ENCODE data around the gene CYP4F2.
"Not testable (repeated sequence)": the region's sequence is repeated elsewhere in the genome, so short reads cannot be mapped to it uniquely, and the experiment has no call there.

CYP4F2 gene

GRCh38 chr19:15843203-15843893, 54.5 kb downstream of the CYP4F2 start:
- no peak overlapping the region for H4K91ac ChIP-seq (ENCODE audit: low read depth, low read length, poor library complexity)
- H3K9ac ChIP-seq (ENCODE audit: low read depth, low read length, poor library complexity): no peak overlapping the region
- no peaks in the 10 kb centered on the region for H3K79me1 ChIP-seq (ENCODE audit: low read depth, low read length)
- H3K27ac ChIP-seq (replicated peaks; ENCODE audit: low read length): no peak overlapping the region
- H2AFZ ChIP-seq (ENCODE audit: low read length): no peak overlapping the region
- no peak overlapping the region for H2AK5ac ChIP-seq (ENCODE audit: low read depth, low read length)
- no peak for DNase-seq (ENCODE audit: low spot score)
- no peaks in the 10 kb centered on the region for H3K27me3 ChIP-seq (ENCODE audit: control insufficient read depth in 3 of 3, insufficient read depth in 3 of 3, low read depth in 1 of 3, low read length in 3 of 3)
- no peak overlapping the region for H2BK120ac ChIP-seq (ENCODE audit: low read depth, low read length)
- H2BK12ac ChIP-seq (ENCODE audit: low read length): no peak overlapping the region
- no peaks in the 10 kb centered on the region for H3K4me1 ChIP-seq (ENCODE audit: control insufficient read depth in 2 of 2, insufficient read depth in 1 of 2, low read depth in 1 of 2, low read length in 2 of 2)
- H3K23ac ChIP-seq (ENCODE audit: low read depth, low read length, poor library complexity): no peak overlapping the region
- H2BK15ac ChIP-seq (ENCODE audit: low read length): no peak overlapping the region
- no peak overlapping the region for H3K14ac ChIP-seq (ENCODE audit: low read length)
- H3K4me3 ChIP-seq (ENCODE audit: low read length in 2 of 2): no peak overlapping the region
- H3K9me3 ChIP-seq (replicated peaks in 1 of 2; ENCODE audit: control insufficient read depth in 2 of 2, insufficient read depth in 1 of 2, low read depth in 1 of 2, low read length in 2 of 2): peaks cover 0 to 1% of the 10 kb centered on the region in 2 donors
- H4K8ac ChIP-seq (ENCODE audit: low read depth, low read length): no peak overlapping the region
- no peak overlapping the region for H3K4me2 ChIP-seq (ENCODE audit: insufficient read depth, low read length, poor library complexity, severe bottlenecking)
- H2BK5ac ChIP-seq (ENCODE audit: low read length): no peak overlapping the region
- no CpG with 5 or more reads among the region's 5 CpGs for WGBS, 2 donors (ENCODE audit: extremely low coverage in 2 of 2, insufficient read length in 2 of 2, insufficient replicate concordance in 1 of 2)
- H3K18ac ChIP-seq (ENCODE audit: low read length): no peak overlapping the region
- no peak overlapping the region for H3K4ac ChIP-seq (ENCODE audit: low read length)
- H3K36me3 ChIP-seq (replicated peaks in 1 of 2; ENCODE audit: control insufficient read depth in 2 of 2, insufficient read depth in 2 of 2, low read length in 2 of 2): no peaks in the 10 kb centered on the region

GRCh38 chr19:15841875-15842569, 55.9 kb downstream of the CYP4F2 start:
- Histone ChIP-seq H2BK12ac (ENCODE audit: low read length) (no peak overlapping the region), H3K18ac (ENCODE audit: low read length) (no peak overlapping the region), H3K9ac (ENCODE audit: low read depth, low read length, poor library complexity) (no peak overlapping the region), H3K4ac (ENCODE audit: low read length) (no peak overlapping the region), H4K91ac (ENCODE audit: low read depth, low read length, poor library complexity) (no peak overlapping the region), H3K79me1 (ENCODE audit: low read depth, low read length) (no peaks in the 10 kb centered on the region), H3K27ac (replicated peaks; ENCODE audit: low read length) (no peak overlapping the region), H2BK15ac (ENCODE audit: low read length) (no peak overlapping the region), H3K9me3 (replicated peaks in 1 of 2; ENCODE audit: control insufficient read depth in 2 of 2, insufficient read depth in 1 of 2, low read depth in 1 of 2, low read length in 2 of 2) (peaks cover 0 to 1% of the 10 kb centered on the region in 2 donors), H3K14ac (ENCODE audit: low read length) (no peak overlapping the region), H2BK5ac (ENCODE audit: low read length) (no peak overlapping the region), H3K4me1 (ENCODE audit: control insufficient read depth in 2 of 2, insufficient read depth in 1 of 2, low read depth in 1 of 2, low read length in 2 of 2) (no peaks in the 10 kb centered on the region), H3K4me3 (ENCODE audit: low read length in 2 of 2) (no peak overlapping the region), H2BK120ac (ENCODE audit: low read depth, low read length) (no peak overlapping the region), H3K36me3 (replicated peaks in 1 of 2; ENCODE audit: control insufficient read depth in 2 of 2, insufficient read depth in 2 of 2, low read length in 2 of 2) (no peaks in the 10 kb centered on the region), H3K27me3 (ENCODE audit: control insufficient read depth in 3 of 3, insufficient read depth in 3 of 3, low read depth in 1 of 3, low read length in 3 of 3) (no peaks in the 10 kb centered on the region), H3K4me2 (ENCODE audit: insufficient read depth, low read length, poor library complexity, severe bottlenecking) (no peak overlapping the region), H2AK5ac (ENCODE audit: low read depth, low read length) (no peak overlapping the region), H2AFZ (ENCODE audit: low read length) (no peak overlapping the region), H4K8ac (ENCODE audit: low read depth, low read length) (no peak overlapping the region), H3K23ac (ENCODE audit: low read depth, low read length, poor library complexity) (no peak overlapping the region)
- DNase-seq (ENCODE audit: low spot score): no peak
- no CpG with 5 or more reads among the region's 11 CpGs for WGBS, 2 donors (ENCODE audit: extremely low coverage in 2 of 2, insufficient read length in 2 of 2, insufficient replicate concordance in 1 of 2)

GRCh38 chr19:15840833-15841232, 57.0 kb downstream of the CYP4F2 start:
- H3K79me1 ChIP-seq (ENCODE audit: low read depth, low read length): no peaks in the 10 kb centered on the region
- H3K9me3 ChIP-seq (replicated peaks in 1 of 2; ENCODE audit: control insufficient read depth in 2 of 2, insufficient read depth in 1 of 2, low read depth in 1 of 2, low read length in 2 of 2): peaks cover 0 to 1% of the 10 kb centered on the region in 2 donors
- no peak overlapping the region for H2BK15ac ChIP-seq (ENCODE audit: low read length)
- no peak overlapping the region for H4K8ac ChIP-seq (ENCODE audit: low read depth, low read length)
- no peak overlapping the region for H3K14ac ChIP-seq (ENCODE audit: low read length)
- no CpG with 5 or more reads among the region's 2 CpGs for WGBS, 2 donors (ENCODE audit: extremely low coverage in 2 of 2, insufficient read length in 2 of 2, insufficient replicate concordance in 1 of 2)
- no peaks in the 10 kb centered on the region for H3K27me3 ChIP-seq (ENCODE audit: control insufficient read depth in 3 of 3, insufficient read depth in 3 of 3, low read depth in 1 of 3, low read length in 3 of 3)
- H3K23ac ChIP-seq (ENCODE audit: low read depth, low read length, poor library complexity): no peak overlapping the region
- no peak overlapping the region for H2AFZ ChIP-seq (ENCODE audit: low read length)
- no peak overlapping the region for H3K4me2 ChIP-seq (ENCODE audit: insufficient read depth, low read length, poor library complexity, severe bottlenecking)
- no peaks in the 10 kb centered on the region for H3K4me1 ChIP-seq (ENCODE audit: control insufficient read depth in 2 of 2, insufficient read depth in 1 of 2, low read depth in 1 of 2, low read length in 2 of 2)
- no peak for DNase-seq (ENCODE audit: low spot score)
- H3K4me3 ChIP-seq (ENCODE audit: low read length in 2 of 2): no peak overlapping the region
- H3K18ac ChIP-seq (ENCODE audit: low read length): no peak overlapping the region
- H4K91ac ChIP-seq (ENCODE audit: low read depth, low read length, poor library complexity): no peak overlapping the region
- no peak overlapping the region for H3K27ac ChIP-seq (replicated peaks; ENCODE audit: low read length)
- H3K9ac ChIP-seq (ENCODE audit: low read depth, low read length, poor library complexity): no peak overlapping the region
- H2BK12ac ChIP-seq (ENCODE audit: low read length): no peak overlapping the region
- H3K4ac ChIP-seq (ENCODE audit: low read length): no peak overlapping the region
- no peak overlapping the region for H2AK5ac ChIP-seq (ENCODE audit: low read depth, low read length)
- no peaks in the 10 kb centered on the region for H3K36me3 ChIP-seq (replicated peaks in 1 of 2; ENCODE audit: control insufficient read depth in 2 of 2, insufficient read depth in 2 of 2, low read length in 2 of 2)
- no peak overlapping the region for H2BK5ac ChIP-seq (ENCODE audit: low read length)
- H2BK120ac ChIP-seq (ENCODE audit: low read depth, low read length): no peak overlapping the region

- H2BK12ac ChIP-seq (ENCODE audit: low read length); H3K79me1 ChIP-seq (ENCODE audit: low read depth, low read length); H3K9ac ChIP-seq (ENCODE audit: low read depth, low read length, poor library complexity); H2AFZ ChIP-seq (ENCODE audit: low read length); H4K91ac ChIP-seq (ENCODE audit: low read depth, low read length, poor library complexity); H3K36me3 ChIP-seq (replicated peaks in 1 of 2; ENCODE audit: control insufficient read depth in 2 of 2, insufficient read depth in 2 of 2, low read length in 2 of 2); H2BK15ac ChIP-seq (ENCODE audit: low read length); H3K4me3 ChIP-seq (ENCODE audit: low read length in 2 of 2); H3K4ac ChIP-seq (ENCODE audit: low read length); H2AK5ac ChIP-seq (ENCODE audit: low read depth, low read length); H3K9me3 ChIP-seq (replicated peaks in 1 of 2; ENCODE audit: control insufficient read depth in 2 of 2, insufficient read depth in 1 of 2, low read depth in 1 of 2, low read length in 2 of 2); DNase-seq (ENCODE audit: low spot score); H3K23ac ChIP-seq (ENCODE audit: low read depth, low read length, poor library complexity); H2BK120ac ChIP-seq (ENCODE audit: low read depth, low read length); H3K4me1 ChIP-seq (ENCODE audit: control insufficient read depth in 2 of 2, insufficient read depth in 1 of 2, low read depth in 1 of 2, low read length in 2 of 2); H3K18ac ChIP-seq (ENCODE audit: low read length); H2BK5ac ChIP-seq (ENCODE audit: low read length); H4K8ac ChIP-seq (ENCODE audit: low read depth, low read length); H3K14ac ChIP-seq (ENCODE audit: low read length); H3K4me2 ChIP-seq (ENCODE audit: insufficient read depth, low read length, poor library complexity, severe bottlenecking); H3K27me3 ChIP-seq (ENCODE audit: control insufficient read depth in 3 of 3, insufficient read depth in 3 of 3, low read depth in 1 of 3, low read length in 3 of 3); H3K27ac ChIP-seq (replicated peaks; ENCODE audit: low read length): not testable (repeated sequence)
- WGBS, 2 donors (ENCODE audit: extremely low coverage in 2 of 2, insufficient read length in 2 of 2, insufficient replicate concordance in 1 of 2): no CpG with 5 or more reads among the region's 4 CpGs
These were observed 58.0 kb downstream of the CYP4F2 start for GRCh38 chr19:15839888-15840287.

Data from neuronal stem cell (in vitro differentiated cells).